A673 (cell line): Measurements from ENCODE around the gene NME3. TPM values are rescaled to one million over a fixed set of nuclear protein-coding genes. Genes with fewer than 3 reads are reported as not detected.

Experiments used
- BruUV-seq: library from RNA; stranded (reverse); fragments of 400-500 nt; replicated peaks from 2 replicates; lab custom pipeline; 2021; lab: Mats Ljungman, UMichigan
- CTCF ChIA-PET: fragments of 300-600 bp; sonication (Branson Sonifier 250); formaldehyde crosslinking; loops from one replicate; lab custom pipeline; 2022; ENCODE audit warnings: antibody characterized with exemption; lab: Charles Lee
- POLR2A ChIA-PET: fragments of 300-600 bp; sonication (Branson Sonifier 250); formaldehyde crosslinking; loops from one replicate; lab custom pipeline; 2022; ENCODE audit warnings: antibody characterized with exemption; ENCODE audit not compliant: low non-redundant PET; lab: Charles Lee
- DNase-seq: peaks from one replicate; pipeline ENCODE4 v3.0.0-alpha.2; 2015; ENCODE audit warnings: low spot score
- H3K27ac ChIP-seq: fragments of 200-600 bp; sonication (generic); 2 replicates; pipeline ENCODE4 v1.5.1; 2016; ENCODE audit warnings: mixed run types, low read depth, mild to moderate bottlenecking, mixed read lengths, antibody characterized with exemption, low read length; ENCODE audit not compliant: poor library complexity, severe bottlenecking
- H3K27me3 ChIP-seq: fragments of 200-600 bp; sonication (generic); replicated peaks from 2 replicates; pipeline ENCODE4 v1.6.1; 2017; ENCODE audit warnings: mixed run types, low read depth, mild to moderate bottlenecking, mixed read lengths, antibody characterized with exemption, low read length; ENCODE audit not compliant: insufficient read depth, poor library complexity
- H3K36me3 ChIP-seq: fragments of 200-600 bp; sonication (generic); 2 replicates; pipeline ENCODE4 v1.6.1; 2016; ENCODE audit warnings: mixed run types, mild to moderate bottlenecking, mixed read lengths, antibody characterized with exemption, low read length; ENCODE audit not compliant: insufficient read depth, poor library complexity, severe bottlenecking
- H3K4me1 ChIP-seq: fragments of 200-600 bp; sonication (generic); 2 replicates; pipeline ENCODE4 v1.6.1; 2017; ENCODE audit warnings: mixed run types, mild to moderate bottlenecking, mixed read lengths, antibody characterized with exemption, low read length; ENCODE audit not compliant: insufficient read depth, poor library complexity, severe bottlenecking
- H3K4me3 ChIP-seq: fragments of 200-600 bp; sonication (generic); 2 replicates; pipeline ENCODE4 v1.5.1; 2016; ENCODE audit warnings: low read depth, mixed run types, mild to moderate bottlenecking, mixed read lengths, low read length; ENCODE audit not compliant: poor library complexity, severe bottlenecking
- H3K9me3 ChIP-seq: fragments of 200-600 bp; sonication (generic); 2 replicates; pipeline ENCODE4 v1.6.1; 2016; ENCODE audit warnings: mixed run types, low read depth, mild to moderate bottlenecking, mixed read lengths, antibody characterized with exemption, low read length; ENCODE audit not compliant: poor library complexity, severe bottlenecking
- CTCF ChIP-seq: fragments of 300-800, 200-600 bp; sonication (generic); conservative IDR thresholded peaks from 2 replicates; pipeline ENCODE4 v1.5.1; 2017; ENCODE audit warnings: low read depth, mild to moderate bottlenecking, antibody characterized with exemption, low read length, moderate library complexity, mixed read lengths
- EZH2 ChIP-seq: fragments of 200-600 bp; sonication (generic); IDR thresholded peaks from 2 replicates; pipeline ENCODE4 v1.6.1; 2017; ENCODE audit warnings: borderline replicate concordance, low read depth, mild to moderate bottlenecking, mixed read lengths, antibody characterized with exemption, low read length; ENCODE audit not compliant: poor library complexity, severe bottlenecking
- intact Hi-C: fragments of 100-400 bp; cut with micrococcal nuclease; formaldehyde crosslinking; loops from one replicate; pipeline ENCODE4 v1.10.0; 2022; ENCODE audit not compliant: unreplicated experiment
- total RNA-seq: library from RNA; stranded (reverse); gene quantifications from 2 replicates; pipeline ENCODE4 v1.2.3, GENCODE V29; 2021

Gene NME3
- total RNA-seq, 1 experiment from 2014 or later: 35.3 TPM

GRCh38 chr16:1746693-1747195 is 24.6 kb downstream of the NME3 start:
- Histone ChIP-seq H3K27me3 (no peaks in the 10 kb centered on the region), H3K4me3 (no peak overlapping the region), H3K9me3 (no peaks in the 10 kb centered on the region), H3K27ac (peak overlapping the region; percentile 30), H3K36me3 (peaks cover 15% of the 10 kb centered on the region), H3K4me1 (no peaks in the 10 kb centered on the region)
- CTCF ChIA-PET: interaction anchor here (0.6 kb wide), 1 partner anchor 182 kb away, joined by 10 read pairs; no protein-coding TSS in a partner anchor
- TF ChIP-seq CTCF: no peak
- no peak for TF ChIP-seq EZH2
- intact Hi-C loops: no loop called here
- POLR2A ChIA-PET: no interaction called here
- DNase-seq: no peak
- BruUV-seq: no TSS peak

DNA sequence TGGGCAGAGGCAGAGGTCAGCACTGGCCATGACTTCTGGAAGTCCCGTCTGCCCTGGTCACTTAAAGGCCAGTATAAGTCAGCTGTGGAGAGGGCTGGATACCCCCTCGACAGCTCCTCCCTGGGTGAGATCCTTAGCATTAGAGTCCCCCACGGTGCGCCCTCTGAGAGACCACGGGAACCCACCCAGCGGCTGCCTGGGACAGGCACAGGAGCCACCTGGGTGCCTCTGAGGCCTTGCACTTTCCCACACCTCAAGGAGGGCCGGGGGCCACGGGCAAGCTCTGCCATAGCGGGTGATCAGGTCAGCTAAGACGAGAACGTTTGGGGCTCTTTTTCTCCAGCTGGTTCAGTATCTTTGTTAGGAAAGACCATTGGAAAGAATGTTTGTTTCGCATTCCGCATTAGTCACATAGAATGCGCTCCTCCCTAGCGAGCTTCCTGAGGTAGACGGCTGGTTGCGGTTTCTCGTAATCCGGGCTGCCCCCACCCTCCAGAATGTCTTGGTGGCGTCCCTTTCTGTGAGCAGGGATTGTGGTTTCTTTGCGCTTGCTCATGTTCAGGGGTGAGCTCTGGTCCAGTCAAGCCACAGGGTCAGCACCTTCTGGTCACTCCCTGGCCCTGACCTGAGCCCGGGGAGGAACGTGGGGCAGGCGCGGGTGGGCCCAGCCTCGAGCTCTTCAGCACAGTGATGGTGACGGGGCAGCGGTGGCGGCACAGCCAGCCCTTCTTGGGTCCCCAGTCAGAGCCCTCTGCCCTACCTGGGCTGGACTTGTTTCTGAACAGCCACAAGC is 25.2 kb downstream of the NME3 start:
- no TSS peak for BruUV-seq
- peak overlapping the region; percentile 30 for H3K27ac ChIP-seq
- CTCF ChIA-PET: interaction anchor here (0.6 kb wide), 1 partner anchor 183 kb away, joined by 10 read pairs; no protein-coding TSS in a partner anchor

More for the DNA sequence above, 25.2 kb downstream of the NME3 start:
- Histone ChIP-seq H3K9me3 (no peaks in the 10 kb centered on the region), H3K27me3 (no peaks in the 10 kb centered on the region), H3K4me1 (no peaks in the 10 kb centered on the region), H3K36me3 (peaks cover 14% of the 10 kb centered on the region), H3K4me3 (no peak overlapping the region)
- TF ChIP-seq EZH2: no peak
- TF ChIP-seq CTCF: no peak
- POLR2A ChIA-PET: no interaction called here
- intact Hi-C loops: no loop called here
- peak; percentile 38 for DNase-seq
